Nephron (organoid): ENCODE results near the gene PHLDB1.
"Not testable (repeated sequence)": the region's sequence is repeated elsewhere in the genome, so short reads cannot be mapped to it uniquely, and the experiment has no call there.

ENCODE experiments used
- H3K27ac Mint-ChIP-seq, 3 experiments: 2 replicates each; pipeline ENCODE4 v1.8.0; 2020; ENCODE audit warnings: mixed read lengths in 3 of 3, mild to moderate bottlenecking in 2 of 3, moderate library complexity in 1 of 3
- H3K27me3 Mint-ChIP-seq: 2 replicates; pipeline ENCODE4 v1.8.0; 2021; ENCODE audit warnings: low read depth, mild to moderate bottlenecking, moderate library complexity, mixed read lengths
- H3K36me3 Mint-ChIP-seq: 2 replicates; pipeline ENCODE4 v1.8.0; 2020; ENCODE audit warnings: low read depth, mixed read lengths
- H3K4me1 Mint-ChIP-seq: 2 replicates; pipeline ENCODE4 v1.8.0; 2020; ENCODE audit warnings: mixed read lengths
- H3K4me3 Mint-ChIP-seq, 3 experiments: 2 replicates each; pipeline ENCODE4 v1.8.0; 2020; ENCODE audit warnings: mild to moderate bottlenecking in 3 of 3, mixed read lengths in 3 of 3, moderate library complexity in 2 of 3
- H3K9me3 Mint-ChIP-seq: 2 replicates; pipeline ENCODE4 v1.8.0; 2020; ENCODE audit warnings: mixed read lengths
- CTCF ChIP-seq, 3 experiments: fragments of 200-600 bp; sonication (generic); IDR thresholded peaks; one replicate each; pipeline ENCODE4 v1.5.0; 2021; ENCODE audit warnings: antibody characterized with exemption in 3 of 3; ENCODE audit not compliant: unreplicated experiment in 3 of 3

Gene PHLDB1

GRCh38 chr11:118609380-118610224, 2.2 kb downstream of the PHLDB1 start:
- no peaks in the 10 kb centered on the region for H3K9me3 Mint-ChIP-seq
- H3K4me3 Mint-ChIP-seq = peak overlapping the region; percentile 84 to 91 (median 88)
- H3K27me3 Mint-ChIP-seq = peaks cover 28% of the 10 kb centered on the region
- H3K27ac Mint-ChIP-seq = peak overlapping the region; percentile 83 to 94 (median 92)
- H3K36me3 Mint-ChIP-seq = no peaks in the 10 kb centered on the region
- TF ChIP-seq CTCF (IDR thresholded peaks at IDR 0.05; ENCODE audit: unreplicated experiment in 3 of 3) = no peak
- H3K4me1 Mint-ChIP-seq = peaks cover 61% of the 10 kb centered on the region

- no peaks in the 10 kb centered on the region for H3K9me3 Mint-ChIP-seq
- H3K27ac Mint-ChIP-seq = peak overlapping the region; percentile 38 to 82 (median 72)
- H3K4me1 Mint-ChIP-seq = peaks cover 57% of the 10 kb centered on the region
- peaks cover 28% of the 10 kb centered on the region for H3K27me3 Mint-ChIP-seq
- no peak for TF ChIP-seq CTCF (IDR thresholded peaks at IDR 0.05; ENCODE audit: unreplicated experiment in 3 of 3)
- peaks cover 2% of the 10 kb centered on the region for H3K36me3 Mint-ChIP-seq
- H3K4me3 Mint-ChIP-seq = peak overlapping the region; percentile 81 to 84 (median 83)
Measured at GRCh38 chr11:118610225-118610772, 2.9 kb downstream of the PHLDB1 start.

GRCh38 chr11:118610773-118611432, 3.5 kb downstream of the PHLDB1 start:
- Mint-ChIP-seq H3K27ac (peak overlapping the region; percentile 48 to 56 (median 56)), H3K4me3 (peak overlapping the region; percentile 75 to 81 (median 78)), H3K9me3 (no peaks in the 10 kb centered on the region)

GRCh38 chr11:118611433-118611795, 4.0 kb downstream of the PHLDB1 start:
- not testable (repeated sequence) for H3K9me3 Mint-ChIP-seq

More at GRCh38 chr11:118610773-118611432, 3.5 kb downstream of the PHLDB1 start:
- Mint-ChIP-seq H3K4me1 (peaks cover 55% of the 10 kb centered on the region), H3K27me3 (peaks cover 28% of the 10 kb centered on the region), H3K36me3 (peaks cover 5% of the 10 kb centered on the region)
- peak; percentile 90 to 94 (median 93) for TF ChIP-seq CTCF (IDR thresholded peaks at IDR 0.05; ENCODE audit: unreplicated experiment in 3 of 3)

GRCh38 chr11:118612378-118612777, 5.0 kb downstream of the PHLDB1 start:
- peaks cover 47% of the 10 kb centered on the region for H3K4me1 Mint-ChIP-seq
- peak overlapping the region; percentile 60 to 75 (median 66) for H3K4me3 Mint-ChIP-seq
- H3K36me3 Mint-ChIP-seq = peaks cover 9% of the 10 kb centered on the region
- peaks cover 24% of the 10 kb centered on the region for H3K27me3 Mint-ChIP-seq
- peak overlapping the region; percentile 94 to 98 (median 95) for H3K27ac Mint-ChIP-seq
- no peaks in the 10 kb centered on the region for H3K9me3 Mint-ChIP-seq
- no peak for TF ChIP-seq CTCF (IDR thresholded peaks at IDR 0.05; ENCODE audit: unreplicated experiment in 3 of 3)

More at GRCh38 chr11:118611433-118611795, 4.0 kb downstream of the PHLDB1 start:
- Mint-ChIP-seq H3K4me1 (peaks cover 53% of the 10 kb centered on the region), H3K4me3 (peak overlapping the region; percentile 75 to 81 (median 78)), H3K27ac (peak overlapping the region; percentile 48 to 56 (median 56)), H3K27me3 (peaks cover 28% of the 10 kb centered on the region)
- H3K36me3 Mint-ChIP-seq = not testable (repeated sequence)

- H3K27ac Mint-ChIP-seq = peak overlapping the region; percentile 95 to 98 (median 97)
- H3K27me3 Mint-ChIP-seq = peaks cover 13% of the 10 kb centered on the region
- peaks cover 57% of the 10 kb centered on the region for H3K4me1 Mint-ChIP-seq
- peaks cover 12% of the 10 kb centered on the region for H3K36me3 Mint-ChIP-seq
- H3K9me3 Mint-ChIP-seq = no peaks in the 10 kb centered on the region
- no peak overlapping the region for H3K4me3 Mint-ChIP-seq
- no peak for TF ChIP-seq CTCF (IDR thresholded peaks at IDR 0.05; ENCODE audit: unreplicated experiment in 3 of 3)
Measured at GRCh38 chr11:118614511-118614910, 7.1 kb downstream of the PHLDB1 start.
